Karpas-422 (cell line): Measurements from ENCODE around the gene CCBE1. TPM values are rescaled to one million over a fixed set of nuclear protein-coding genes. Genes with fewer than 3 reads are reported as not detected.
A peak's percentile ranks its signal among the peaks of the same experiment; 100 is the strongest.

Source experiments
- DNase-seq: peaks from one replicate; pipeline ENCODE4 v3.0.0-alpha.2; 2015
- H2AFZ ChIP-seq: fragments of 200-600 bp; sonication (generic); 2 replicates; pipeline ENCODE4 v1.6.1; 2014; ENCODE audit warnings: antibody characterized with exemption, low read length, mixed read lengths
- H3K27ac ChIP-seq: fragments of 200-600 bp; sonication (generic); 2 replicates; pipeline ENCODE4 v1.5.1; 2014; ENCODE audit warnings: mild to moderate bottlenecking, low read length, moderate library complexity
- H3K27me3 ChIP-seq: fragments of 200-600 bp; sonication (generic); 2 replicates; pipeline ENCODE4 v1.6.1; 2014; ENCODE audit warnings: low read length, mixed read lengths
- H3K36me3 ChIP-seq: fragments of 200-600 bp; sonication (generic); 2 replicates; pipeline ENCODE4 v1.6.1; 2014; ENCODE audit warnings: low read length, mixed read lengths; ENCODE audit not compliant: insufficient read depth
- H3K4me1 ChIP-seq: fragments of 200-600 bp; sonication (generic); 2 replicates; pipeline ENCODE4 v1.6.1; 2014; ENCODE audit warnings: mild to moderate bottlenecking, low read length, mixed read lengths
- H3K4me2 ChIP-seq: fragments of 200-600 bp; sonication (generic); 2 replicates; pipeline ENCODE4 v1.6.1; 2014; ENCODE audit warnings: low read length, low read depth, mild to moderate bottlenecking; ENCODE audit not compliant: poor library complexity, severe bottlenecking
- H3K4me3 ChIP-seq: fragments of 200-600 bp; sonication (generic); 2 replicates; pipeline ENCODE4 v1.5.1; 2014; ENCODE audit warnings: mild to moderate bottlenecking, antibody characterized with exemption, low read length, mixed read lengths
- H3K79me2 ChIP-seq: fragments of 200-600 bp; sonication (generic); 2 replicates; pipeline ENCODE4 v1.6.1; 2014; ENCODE audit warnings: mild to moderate bottlenecking, low read length, mixed read lengths
- H3K9ac ChIP-seq: fragments of 200-600 bp; sonication (generic); 2 replicates; pipeline ENCODE4 v1.6.0; 2014; ENCODE audit warnings: low read length
- H3K9me2 ChIP-seq: fragments of 200-600 bp; sonication (generic), shearing (Covaris generic); replicated peaks from 2 replicates; pipeline ENCODE4 v1.6.0; 2014; ENCODE audit warnings: mild to moderate bottlenecking, low read length, moderate library complexity; ENCODE audit not compliant: insufficient read depth
- H3K9me3 ChIP-seq: fragments of 300-700, 200-600 bp; sonication (generic); 2 replicates; pipeline ENCODE4 v1.6.1; 2014; ENCODE audit warnings: low read length, mixed read lengths
- H4K20me1 ChIP-seq: fragments of 200-600 bp; sonication (generic); 2 replicates; pipeline ENCODE4 v1.6.1; 2014; ENCODE audit warnings: mild to moderate bottlenecking, antibody characterized with exemption, low read length, low read depth; ENCODE audit not compliant: insufficient read depth
- total RNA-seq: library from RNA; depleted of rRNA; stranded (reverse); fragments of >200 nt; shearing (Covaris generic); gene quantifications from 2 replicates; pipeline ENCODE4 v1.2.3, GENCODE V29; 2014; ENCODE audit warnings: low replicate concordance

Gene CCBE1
- total RNA-seq, 1 experiment from 2014 or later: not detected

DNA sequence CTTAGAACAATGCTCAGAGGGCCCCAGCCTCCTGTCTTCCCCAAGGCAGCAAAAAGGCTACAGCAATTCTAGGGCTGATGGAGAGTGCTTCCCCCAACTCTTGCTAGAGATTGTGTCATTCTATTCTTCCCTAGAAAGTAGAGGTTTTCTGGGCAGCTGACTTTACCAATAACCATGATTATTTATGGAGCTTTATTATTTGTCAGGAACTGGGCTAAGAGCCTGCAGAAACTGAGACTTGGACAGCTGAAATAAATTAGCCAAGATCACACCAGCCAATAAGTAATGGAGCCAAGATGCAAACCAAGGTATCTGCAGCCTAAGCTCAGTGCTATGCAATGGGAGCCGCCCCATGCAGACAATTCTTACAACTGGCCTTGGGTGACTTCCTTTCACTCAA is 84.8 kb downstream of the CCBE1 start:
- H3K9me3 ChIP-seq: no peaks in the 10 kb centered on the region
- no peaks in the 10 kb centered on the region for H4K20me1 ChIP-seq
- H3K4me2 ChIP-seq: no peak overlapping the region
- no peak overlapping the region for H3K9ac ChIP-seq
- no peaks in the 10 kb centered on the region for H3K36me3 ChIP-seq
- no peaks in the 10 kb centered on the region for H3K27me3 ChIP-seq
- DNase-seq: no peak
- no peaks in the 10 kb centered on the region for H3K79me2 ChIP-seq
- no peak overlapping the region for H3K4me3 ChIP-seq
- no peak overlapping the region for H2AFZ ChIP-seq
- H3K4me1 ChIP-seq: no peaks in the 10 kb centered on the region
- no peak overlapping the region for H3K27ac ChIP-seq
- H3K9me2 ChIP-seq: no peaks in the 10 kb centered on the region

DNA sequence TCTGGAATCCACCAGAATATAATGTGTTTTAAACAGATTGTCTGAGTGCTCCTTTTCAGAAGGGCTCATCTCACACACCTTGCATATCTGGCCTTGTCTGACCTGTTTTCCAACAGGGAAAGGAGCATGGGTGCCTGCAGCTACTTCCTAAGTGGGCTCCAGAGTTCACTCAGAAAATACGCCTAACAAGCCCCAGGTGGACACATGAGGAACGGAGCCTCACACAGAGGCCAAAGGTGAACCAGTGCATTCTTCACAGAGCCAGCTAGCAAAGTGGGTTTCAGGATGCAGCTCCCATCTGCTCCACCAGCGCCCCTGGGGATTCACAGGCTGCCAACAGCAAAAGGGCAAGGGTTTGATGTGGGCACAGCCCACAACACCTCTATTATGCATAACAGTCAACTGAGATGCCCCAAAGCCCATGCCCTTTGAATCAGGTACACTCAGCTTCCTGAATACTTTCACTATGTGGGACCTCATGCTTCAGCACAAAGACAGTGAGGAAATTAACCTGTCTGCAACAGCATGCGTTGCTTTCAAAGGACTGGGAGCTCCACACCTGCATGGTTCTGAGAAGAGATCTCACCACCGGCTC is 86.6 kb downstream of the CCBE1 start:
- Histone ChIP-seq H3K36me3 (no peaks in the 10 kb centered on the region), H4K20me1 (no peaks in the 10 kb centered on the region), H3K9ac (no peak overlapping the region)

GRCh38 chr18:59609654-59610053 is 87.6 kb downstream of the CCBE1 start:
- DNase-seq: no peak
- no peak overlapping the region for H3K4me3 ChIP-seq
- H3K27ac ChIP-seq: no peak overlapping the region
- H3K9me2 ChIP-seq: no peaks in the 10 kb centered on the region
- H3K4me2 ChIP-seq: no peak overlapping the region
- no peaks in the 10 kb centered on the region for H3K4me1 ChIP-seq
- H2AFZ ChIP-seq: no peak overlapping the region
- no peaks in the 10 kb centered on the region for H3K79me2 ChIP-seq
- no peaks in the 10 kb centered on the region for H3K9me3 ChIP-seq
- no peaks in the 10 kb centered on the region for H4K20me1 ChIP-seq
- no peaks in the 10 kb centered on the region for H3K27me3 ChIP-seq
- H3K36me3 ChIP-seq: no peaks in the 10 kb centered on the region
- no peak overlapping the region for H3K9ac ChIP-seq

More for the DNA sequence above, 86.6 kb downstream of the CCBE1 start:
- no peaks in the 10 kb centered on the region for H3K9me3 ChIP-seq
- H3K79me2 ChIP-seq: no peaks in the 10 kb centered on the region
- H2AFZ ChIP-seq: no peak overlapping the region
- H3K9me2 ChIP-seq: no peaks in the 10 kb centered on the region
- no peaks in the 10 kb centered on the region for H3K4me1 ChIP-seq
- no peak for DNase-seq
- H3K4me2 ChIP-seq: no peak overlapping the region
- H3K4me3 ChIP-seq: no peak overlapping the region
- no peak overlapping the region for H3K27ac ChIP-seq
- no peaks in the 10 kb centered on the region for H3K27me3 ChIP-seq

GRCh38 chr18:59607471-59607870 is 89.8 kb downstream of the CCBE1 start:
- no peaks in the 10 kb centered on the region for H3K36me3 ChIP-seq
- DNase-seq: no peak
- H2AFZ ChIP-seq: no peak overlapping the region
- no peak overlapping the region for H3K4me3 ChIP-seq
- H3K9ac ChIP-seq: no peak overlapping the region
- H4K20me1 ChIP-seq: no peaks in the 10 kb centered on the region
- H3K27me3 ChIP-seq: no peaks in the 10 kb centered on the region
- no peak overlapping the region for H3K27ac ChIP-seq
- no peaks in the 10 kb centered on the region for H3K9me2 ChIP-seq
- no peaks in the 10 kb centered on the region for H3K79me2 ChIP-seq
- no peak overlapping the region for H3K4me2 ChIP-seq
- H3K4me1 ChIP-seq: no peaks in the 10 kb centered on the region
- H3K9me3 ChIP-seq: no peaks in the 10 kb centered on the region

GRCh38 chr18:59607078-59607379 is 90.2 kb downstream of the CCBE1 start:
- Histone ChIP-seq H3K9me3 (no peaks in the 10 kb centered on the region), H4K20me1 (no peaks in the 10 kb centered on the region), H3K36me3 (no peaks in the 10 kb centered on the region), H3K4me3 (no peak overlapping the region), H3K27me3 (no peaks in the 10 kb centered on the region), H3K79me2 (no peaks in the 10 kb centered on the region), H3K27ac (no peak overlapping the region), H3K9me2 (no peaks in the 10 kb centered on the region), H3K4me2 (no peak overlapping the region), H3K9ac (no peak overlapping the region), H2AFZ (no peak overlapping the region), H3K4me1 (no peaks in the 10 kb centered on the region)
- no peak for DNase-seq

DNA sequence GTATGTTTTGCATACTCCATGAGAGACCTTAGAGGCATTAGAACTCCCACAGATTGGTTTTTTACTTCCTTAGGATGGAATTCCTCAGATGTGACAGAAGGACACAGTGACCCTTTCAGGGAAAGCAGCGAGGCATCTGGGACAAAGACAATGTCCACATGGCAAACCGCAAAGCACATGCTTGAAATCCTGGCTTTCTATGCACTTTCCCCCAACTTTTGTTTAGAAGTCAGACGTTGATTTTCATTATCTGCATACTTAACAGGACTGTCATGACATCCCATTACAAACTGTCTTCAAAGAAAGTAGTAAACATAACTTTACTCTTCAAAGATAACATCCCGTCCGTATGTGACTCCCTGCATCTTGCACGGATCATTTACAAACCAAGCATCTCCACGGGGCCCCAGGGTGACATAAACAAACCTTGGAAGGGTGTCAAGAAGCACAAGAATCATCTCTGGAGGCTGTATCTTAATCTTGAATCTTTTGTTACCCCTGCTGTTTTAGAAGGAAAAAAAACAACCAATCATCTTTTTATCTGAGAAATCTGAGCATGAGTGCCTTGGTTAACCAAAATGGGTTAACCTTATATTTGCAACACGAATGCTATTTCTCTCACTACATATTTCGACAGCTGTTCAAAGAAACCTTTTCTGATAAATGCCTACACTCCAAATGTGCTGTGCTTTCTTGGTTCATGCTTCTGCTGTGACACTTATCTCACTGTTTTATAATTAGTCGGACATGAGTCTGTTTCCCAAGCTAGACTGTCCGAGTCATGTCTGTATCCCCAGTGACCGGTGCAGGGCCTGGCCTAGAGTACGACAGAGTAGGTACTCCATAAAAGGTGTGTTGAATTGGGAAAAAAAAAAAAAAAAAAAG is 90.8 kb downstream of the CCBE1 start:
- DNase-seq: no peak
- H3K79me2 ChIP-seq: no peaks in the 10 kb centered on the region

GRCh38 chr18:59605633-59606192 is 91.5 kb downstream of the CCBE1 start:
- Histone ChIP-seq H3K4me3 (no peak overlapping the region), H3K4me2 (no peak overlapping the region), H4K20me1 (no peaks in the 10 kb centered on the region), H3K9ac (no peak overlapping the region), H3K9me3 (no peaks in the 10 kb centered on the region), H2AFZ (no peak overlapping the region), H3K36me3 (no peaks in the 10 kb centered on the region), H3K79me2 (no peaks in the 10 kb centered on the region), H3K27ac (no peak overlapping the region), H3K9me2 (no peaks in the 10 kb centered on the region), H3K27me3 (no peaks in the 10 kb centered on the region), H3K4me1 (no peaks in the 10 kb centered on the region)
- peak; percentile 21 for DNase-seq

More for the DNA sequence above, 90.8 kb downstream of the CCBE1 start:
- Histone ChIP-seq H3K9ac (no peak overlapping the region), H3K9me2 (no peaks in the 10 kb centered on the region), H3K4me2 (no peak overlapping the region), H3K4me1 (no peaks in the 10 kb centered on the region), H2AFZ (no peak overlapping the region), H3K4me3 (no peak overlapping the region), H3K27ac (no peak overlapping the region), H4K20me1 (no peaks in the 10 kb centered on the region), H3K27me3 (no peaks in the 10 kb centered on the region), H3K36me3 (no peaks in the 10 kb centered on the region), H3K9me3 (no peaks in the 10 kb centered on the region)

DNA sequence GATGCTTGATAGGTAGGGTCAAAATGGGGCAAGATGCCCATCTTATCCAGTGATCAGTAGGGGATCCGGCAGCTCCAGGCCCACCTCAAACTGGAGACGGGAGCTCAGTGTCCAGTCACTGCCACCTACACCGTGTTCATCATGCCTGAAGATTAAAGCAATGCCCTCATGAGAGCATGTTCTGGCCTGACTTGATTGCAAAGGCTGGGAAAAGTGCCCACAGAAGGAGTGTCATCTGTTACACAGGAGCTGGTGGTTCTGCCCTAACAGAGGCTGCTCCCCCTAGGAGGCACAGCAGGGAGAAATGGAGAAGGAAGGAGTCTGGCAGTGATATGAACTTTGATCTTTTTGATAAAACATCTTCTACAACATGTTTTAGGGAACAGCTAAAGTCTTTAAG is 92.3 kb downstream of the CCBE1 start:
- Histone ChIP-seq H3K36me3 (no peaks in the 10 kb centered on the region), H3K4me1 (no peaks in the 10 kb centered on the region), H3K27ac (no peak overlapping the region), H2AFZ (no peak overlapping the region), H3K27me3 (no peaks in the 10 kb centered on the region), H3K79me2 (no peaks in the 10 kb centered on the region), H3K9me3 (no peaks in the 10 kb centered on the region), H3K9me2 (no peaks in the 10 kb centered on the region), H3K4me2 (no peak overlapping the region), H3K9ac (no peak overlapping the region), H4K20me1 (no peaks in the 10 kb centered on the region), H3K4me3 (no peak overlapping the region)
- no peak for DNase-seq
